Parathyroid adenoma (tissue), 2 donors: ENCODE data around the gene NAA25.

Source experiments
- H2AFZ ChIP-seq: fragments of 300-600 bp; sonication (generic); one replicate; pipeline ENCODE4 v1.7.0; 2017; ENCODE audit warnings: antibody characterized with exemption, mild to moderate bottlenecking
- H3K27ac ChIP-seq: fragments of 300-600 bp; sonication (generic); one replicate; pipeline ENCODE4 v1.7.0; 2017
- H3K27me3 ChIP-seq: fragments of 300-600 bp; sonication (generic); one replicate; pipeline ENCODE4 v1.7.0; 2017; ENCODE audit warnings: low read length; ENCODE audit not compliant: control insufficient read depth, insufficient read depth
- H3K36me3 ChIP-seq: fragments of 300-600 bp; sonication (generic); one replicate; pipeline ENCODE4 v1.7.0; 2017; ENCODE audit warnings: low read length; ENCODE audit not compliant: control insufficient read depth, insufficient read depth
- H3K4me1 ChIP-seq: fragments of 300-600 bp; sonication (generic); one replicate; pipeline ENCODE4 v1.7.0; 2017; ENCODE audit warnings: control low read depth
- H3K4me2 ChIP-seq: fragments of 300-600 bp; sonication (generic); one replicate; pipeline ENCODE4 v1.7.0; 2017; ENCODE audit warnings: low read length
- H3K4me3 ChIP-seq: fragments of 300-600 bp; sonication (generic); one replicate; pipeline ENCODE4 v1.7.0; 2017; ENCODE audit warnings: low read depth, low read length
- H3K79me2 ChIP-seq: fragments of 300-600 bp; sonication (generic); one replicate; pipeline ENCODE4 v1.7.0; 2017; ENCODE audit warnings: control low read depth
- H3K9ac ChIP-seq: fragments of 300-600 bp; sonication (generic); one replicate; pipeline ENCODE4 v1.7.0; 2017; ENCODE audit warnings: mild to moderate bottlenecking
- H3K9me3 ChIP-seq: fragments of 300-600 bp; sonication (generic); one replicate; pipeline ENCODE4 v1.7.0; 2017; ENCODE audit warnings: low read length; ENCODE audit not compliant: control insufficient read depth
- TF ChIP-seq, protein P1 (sequence below): fragments of 300-600 bp; sonication (generic); IDR thresholded peaks from one replicate; pipeline ENCODE4 v1.7.0; 2017; ENCODE audit warnings: antibody characterized with exemption, mild to moderate bottlenecking
- donor health status: primary hyperparathyroidism.

NAA25 gene

GRCh38 chr12:112023759-112024396 is 84.7 kb downstream of the NAA25 start:
- no peak overlapping the region for H3K4me3 ChIP-seq
- TF ChIP-seq, protein P1, sequence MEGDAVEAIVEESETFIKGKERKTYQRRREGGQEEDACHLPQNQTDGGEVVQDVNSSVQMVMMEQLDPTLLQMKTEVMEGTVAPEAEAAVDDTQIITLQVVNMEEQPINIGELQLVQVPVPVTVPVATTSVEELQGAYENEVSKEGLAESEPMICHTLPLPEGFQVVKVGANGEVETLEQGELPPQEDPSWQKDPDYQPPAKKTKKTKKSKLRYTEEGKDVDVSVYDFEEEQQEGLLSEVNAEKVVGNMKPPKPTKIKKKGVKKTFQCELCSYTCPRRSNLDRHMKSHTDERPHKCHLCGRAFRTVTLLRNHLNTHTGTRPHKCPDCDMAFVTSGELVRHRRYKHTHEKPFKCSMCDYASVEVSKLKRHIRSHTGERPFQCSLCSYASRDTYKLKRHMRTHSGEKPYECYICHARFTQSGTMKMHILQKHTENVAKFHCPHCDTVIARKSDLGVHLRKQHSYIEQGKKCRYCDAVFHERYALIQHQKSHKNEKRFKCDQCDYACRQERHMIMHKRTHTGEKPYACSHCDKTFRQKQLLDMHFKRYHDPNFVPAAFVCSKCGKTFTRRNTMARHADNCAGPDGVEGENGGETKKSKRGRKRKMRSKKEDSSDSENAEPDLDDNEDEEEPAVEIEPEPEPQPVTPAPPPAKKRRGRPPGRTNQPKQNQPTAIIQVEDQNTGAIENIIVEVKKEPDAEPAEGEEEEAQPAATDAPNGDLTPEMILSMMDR: no peak
- H3K9me3 ChIP-seq: no peaks in the 10 kb centered on the region
- peaks cover 13% of the 10 kb centered on the region for H3K4me1 ChIP-seq
- H2AFZ ChIP-seq: no peak overlapping the region
- no peak overlapping the region for H3K9ac ChIP-seq
- H3K4me2 ChIP-seq: no peak overlapping the region
- no peak overlapping the region for H3K27ac ChIP-seq
- H3K36me3 ChIP-seq: no peaks in the 10 kb centered on the region
- peaks cover 9% of the 10 kb centered on the region for H3K79me2 ChIP-seq
- no peaks in the 10 kb centered on the region for H3K27me3 ChIP-seq

DNA sequence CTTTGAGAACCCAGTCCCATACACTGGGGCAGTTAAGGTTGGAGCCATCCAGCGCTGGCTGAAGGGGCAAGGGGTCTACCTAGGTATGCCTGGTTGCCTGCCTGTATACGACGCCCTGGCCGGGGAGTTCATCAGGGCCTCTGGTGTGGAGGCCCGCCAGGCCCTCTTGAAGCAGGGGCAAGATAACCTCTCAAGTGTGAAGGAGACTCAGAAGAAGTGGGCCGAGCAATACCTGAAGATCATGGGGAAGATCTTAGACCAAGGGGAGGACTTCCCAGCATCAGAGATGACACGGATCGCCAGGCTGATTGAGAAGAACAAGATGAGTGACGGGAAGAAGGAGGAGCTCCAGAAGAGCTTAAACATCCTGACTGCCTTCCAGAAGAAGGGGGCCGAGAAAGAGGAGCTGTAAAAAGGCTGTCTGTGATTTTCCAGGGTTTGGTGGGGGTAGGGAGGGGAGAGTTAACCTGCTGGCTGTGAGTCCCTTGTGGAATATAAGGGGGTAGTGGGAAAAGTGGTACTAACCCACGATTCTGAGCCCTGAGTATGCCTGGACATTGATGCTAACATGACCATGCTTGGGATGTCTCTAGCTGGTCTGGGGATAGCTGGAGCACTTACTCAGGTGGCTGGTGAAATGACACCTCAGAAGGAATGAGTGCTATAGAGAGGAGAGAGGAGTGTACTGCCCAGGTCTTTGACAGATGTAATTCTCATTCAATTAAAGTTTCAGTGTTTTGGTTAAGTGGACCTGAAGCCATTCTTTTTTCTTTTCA is 86.2 kb downstream of the NAA25 start:
- H3K27ac ChIP-seq: peak overlapping the region; percentile 44
- TF ChIP-seq, protein P1: no peak
- peak overlapping the region; percentile 16 for H2AFZ ChIP-seq
- no peaks in the 10 kb centered on the region for H3K36me3 ChIP-seq
- peaks cover 21% of the 10 kb centered on the region for H3K79me2 ChIP-seq
- H3K4me2 ChIP-seq: no peak overlapping the region
- H3K4me1 ChIP-seq: peaks cover 25% of the 10 kb centered on the region
- no peaks in the 10 kb centered on the region for H3K9me3 ChIP-seq
- no peak overlapping the region for H3K4me3 ChIP-seq
- H3K27me3 ChIP-seq: no peaks in the 10 kb centered on the region
- no peak overlapping the region for H3K9ac ChIP-seq

- no peak overlapping the region for H2AFZ ChIP-seq
- H3K9me3 ChIP-seq: no peaks in the 10 kb centered on the region
- no peak overlapping the region for H3K9ac ChIP-seq
- no peaks in the 10 kb centered on the region for H3K27me3 ChIP-seq
- H3K27ac ChIP-seq: no peak overlapping the region
- no peak overlapping the region for H3K4me2 ChIP-seq
- H3K4me1 ChIP-seq: peaks cover 32% of the 10 kb centered on the region
- H3K79me2 ChIP-seq: peaks cover 21% of the 10 kb centered on the region
- H3K4me3 ChIP-seq: no peak overlapping the region
- H3K36me3 ChIP-seq: no peaks in the 10 kb centered on the region
- TF ChIP-seq, protein P1: no peak
These were observed 87.6 kb downstream of the NAA25 start for GRCh38 chr12:112020947-112021457.

- no peak overlapping the region for H2AFZ ChIP-seq
- no peak overlapping the region for H3K4me3 ChIP-seq
- peaks cover 31% of the 10 kb centered on the region for H3K4me1 ChIP-seq
- no peaks in the 10 kb centered on the region for H3K9me3 ChIP-seq
- no peak overlapping the region for H3K9ac ChIP-seq
- no peaks in the 10 kb centered on the region for H3K27me3 ChIP-seq
- TF ChIP-seq, protein P1: no peak
- H3K4me2 ChIP-seq: no peak overlapping the region
- no peak overlapping the region for H3K27ac ChIP-seq
- peaks cover 34% of the 10 kb centered on the region for H3K79me2 ChIP-seq
- no peaks in the 10 kb centered on the region for H3K36me3 ChIP-seq
These were observed 89.9 kb downstream of the NAA25 start for GRCh38 chr12:112018571-112019237.
